Small intestine (tissue), 7 donors: Measurements from ENCODE around the gene LAX1. TPM values are rescaled to one million over a fixed set of nuclear protein-coding genes. Genes with fewer than 3 reads are reported as not detected.

Source experiments
- DNase-seq, 2 donors: peaks; one replicate each; pipeline versions ENCODE4 v3.0.0 to v3.0.0-alpha.2; 2013
- FAIRE-seq: peaks from 2 replicates; lab custom pipeline; 2012; peaks lifted over from hg19 to GRCh38; lab: Jason Lieb, UNC
- H3K27ac ChIP-seq, 3 donors: one replicate each; pipeline ENCODE4 v1.5.1; 2013; ENCODE audit warnings: low read length in 2 of 3, mild to moderate bottlenecking in 2 of 3, control low read depth in 1 of 3, inconsistent platforms in 1 of 3, low read depth in 1 of 3, moderate library complexity in 1 of 3
- H3K27me3 ChIP-seq, 3 donors: one replicate each; pipeline ENCODE4 v1.6.1; 2013; ENCODE audit warnings: low read length in 3 of 3, inconsistent platforms in 1 of 3; ENCODE audit not compliant: control insufficient read depth in 3 of 3, insufficient read depth in 3 of 3
- H3K36me3 ChIP-seq, 3 donors: one replicate each; pipeline ENCODE4 v1.6.1; 2013; ENCODE audit warnings: low read length in 3 of 3, inconsistent platforms in 1 of 3, low read depth in 1 of 3, mild to moderate bottlenecking in 1 of 3, moderate library complexity in 1 of 3; ENCODE audit not compliant: control insufficient read depth in 3 of 3, insufficient read depth in 2 of 3
- H3K4me1 ChIP-seq, 3 donors: one replicate each; pipeline ENCODE4 v1.6.1; 2013; ENCODE audit warnings: low read length in 2 of 3, inconsistent platforms in 1 of 3, low read depth in 1 of 3, mild to moderate bottlenecking in 1 of 3, moderate library complexity in 1 of 3; ENCODE audit not compliant: control insufficient read depth in 3 of 3, insufficient read depth in 2 of 3
- H3K4me3 ChIP-seq, 3 donors: one replicate each; pipeline ENCODE4 v1.5.1; 2013; ENCODE audit warnings: low read length in 3 of 3, control low read depth in 1 of 3, inconsistent platforms in 1 of 3, low read depth in 1 of 3, mild to moderate bottlenecking in 1 of 3, moderate library complexity in 1 of 3
- H3K9me3 ChIP-seq, 2 donors: one replicate each; pipeline ENCODE4 v1.6.1; 2013; ENCODE audit warnings: low read depth in 1 of 2, low read length in 1 of 2; ENCODE audit not compliant: control insufficient read depth in 2 of 2, insufficient read depth in 1 of 2
- WGBS, 3 donors: extraction: QIAGEN DNeasy Blood & Tissue Kit; methylation state at CpG; one replicate each; pipeline ENCODE4 v1.1.7; 2013; 5-methylcytosine and 5-hydroxymethylcytosine counted together
- polyA plus RNA-seq, 4 donors: library from polyadenylated mRNA; stranded (reverse) in 3 of 4; unstranded in 1 of 4; fragments of 200-250 nt in 3 of 4; fragments of 120-200 nt in 1 of 4; gene quantifications; one replicate each; pipeline versions ENCODE4 v1.2.1 to v1.2.3, GENCODE V29; 2013
- donor health status: healthy with polysubstance abuse.
- donor health status: control.
- donor health status: control.
- donor health status: Bipolar disorder and iron deficiency.
- donor health status: healthy.

LAX1 gene
- polyA plus RNA-seq, 4 donors = 0.19 to 0.81 (median 0.72) TPM; not detected in 1

DNA sequence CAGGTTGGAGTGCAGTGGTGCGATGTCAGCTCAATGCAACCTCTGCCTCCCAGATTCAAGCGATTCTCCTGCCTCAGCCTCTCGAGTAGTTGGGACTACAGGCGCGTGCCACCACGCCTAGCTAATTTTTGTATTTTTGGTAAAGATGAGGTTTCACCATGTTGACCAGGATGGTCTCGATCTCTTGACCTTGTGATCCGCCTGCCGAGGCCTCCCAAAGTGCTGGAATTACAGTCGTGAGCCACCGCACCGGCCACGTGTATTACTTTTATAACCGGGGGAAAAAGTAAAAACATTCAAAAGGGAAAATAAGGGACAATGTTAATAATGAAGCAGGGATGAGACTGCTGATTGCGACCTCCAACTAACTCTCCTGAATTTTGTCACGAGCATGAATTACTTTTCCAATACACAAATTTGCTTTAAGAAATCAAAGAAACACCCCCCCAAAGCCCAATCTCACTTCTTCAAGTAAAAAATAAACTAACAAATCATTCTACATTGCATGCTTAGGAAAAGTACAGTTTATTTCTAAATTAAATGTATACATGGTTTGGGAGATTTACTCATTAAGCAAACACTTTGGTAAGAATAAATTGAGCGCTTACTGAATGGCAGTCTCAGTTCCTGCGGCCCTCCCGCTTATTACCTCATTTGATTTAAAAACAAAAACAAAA is 29.9 kb downstream of the LAX1 start:
- no peak for DNase-seq
- H3K27me3 ChIP-seq = no peaks in the 10 kb centered on the region
- peaks cover 0 to 7% (median 0%) of the 10 kb centered on the region in 3 donors for H3K36me3 ChIP-seq
- peak overlapping the region in 1 of 3 donors; percentile 91 for H3K4me3 ChIP-seq
- peak overlapping the region in 2 of 3 donors; percentile 36 to 96 for H3K27ac ChIP-seq
- peaks cover 8 to 19% (median 10%) of the 10 kb centered on the region in 3 donors for H3K4me1 ChIP-seq
- H3K9me3 ChIP-seq = no peaks in the 10 kb centered on the region
- WGBS, 3 donors = 71 to 75% (median 75%) methylated on average over 19 of the region's 19 CpGs
- no peak for FAIRE-seq

DNA sequence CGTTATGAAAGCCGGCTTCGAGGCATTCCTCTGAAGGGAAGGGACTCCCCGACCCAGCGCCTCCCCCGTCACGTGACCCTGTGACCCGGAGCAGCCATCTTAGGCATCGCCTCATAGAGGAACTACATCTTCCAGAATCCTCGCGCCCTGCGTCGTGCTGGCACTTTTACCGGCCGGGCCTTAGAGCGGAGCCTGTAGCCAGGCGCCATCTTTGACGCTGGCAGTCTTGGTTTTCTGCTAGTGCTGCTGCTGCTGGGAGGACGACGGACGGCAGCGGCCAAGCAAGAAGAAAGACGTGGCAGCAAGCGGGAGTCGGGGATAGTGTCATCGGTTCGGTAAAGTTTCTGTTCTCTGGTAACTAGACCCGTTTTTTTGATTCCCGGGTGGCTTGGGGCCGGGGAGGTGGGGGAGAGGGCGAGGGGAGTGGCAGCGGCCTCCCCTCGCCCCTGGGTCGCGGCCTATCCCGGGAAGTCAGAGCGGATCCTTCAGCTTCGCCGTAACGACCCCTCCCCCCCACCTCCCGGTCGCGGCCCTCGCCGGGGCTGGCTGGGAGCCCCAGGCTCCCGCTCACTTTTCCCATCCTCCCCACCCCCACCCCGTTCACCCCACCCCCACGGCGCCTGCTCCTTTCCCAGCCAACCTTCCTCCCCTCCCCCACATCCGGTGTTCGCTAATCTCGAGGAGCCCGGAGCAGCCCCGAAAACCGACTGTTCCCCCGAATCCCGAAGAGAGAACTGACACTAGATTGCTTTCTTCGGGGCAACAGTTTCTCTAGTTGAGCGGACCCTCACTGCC is 30.7 kb downstream of the LAX1 start, which contains the start of the genes ZBED6 and ZC3H11A:
TSS of gene ZBED6 (plus strand) at position 183 of the 795 bp plus-strand sequence. CDS start 1,900 bp downstream, outside the sequence.
TSS of gene ZC3H11A (plus strand) at position 183 of the 795 bp plus-strand sequence. CDS start 21,448 bp downstream, outside the sequence.
- Histone ChIP-seq H3K4me3 (peak within 1 kb of the TSS; percentile 65 to 91 (median 86)), H3K36me3 (peaks cover 0 to 7% (median 0%) of the 10 kb centered on the region in 3 donors), H3K27me3 (no peaks in the 10 kb centered on the region), H3K27ac (peak within 1 kb of the TSS; percentile 58 to 96 (median 88)), H3K4me1 (peaks cover 8 to 22% (median 10%) of the 10 kb centered on the region in 3 donors), H3K9me3 (no peaks in the 10 kb centered on the region)
- FAIRE-seq = no peak
- WGBS, 3 donors = 0% methylated on average over 43 to 59 of the region's 59 CpGs
- DNase-seq = peak; percentile 99

DNA sequence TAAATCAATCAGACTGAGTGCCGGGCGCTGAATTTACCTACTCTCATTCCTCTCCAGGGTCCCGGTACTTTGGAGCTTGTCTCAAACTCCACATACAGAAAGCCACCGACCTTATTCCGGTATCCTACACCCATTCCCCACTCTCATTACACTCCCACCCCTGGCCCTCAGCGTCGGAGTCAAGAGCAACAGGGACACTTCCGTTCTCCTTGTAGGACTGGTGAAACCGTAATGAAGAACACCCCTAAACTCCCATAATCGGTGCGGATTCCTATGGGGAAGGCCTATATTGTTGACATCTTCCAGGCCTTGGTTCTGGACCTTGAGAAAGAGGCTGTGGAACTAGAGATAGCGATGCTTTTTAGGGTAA is 31.2 kb downstream of the LAX1 start:
- peaks cover 8 to 22% (median 10%) of the 10 kb centered on the region in 3 donors for H3K4me1 ChIP-seq
- no peak for FAIRE-seq
- peaks cover 0 to 7% (median 0%) of the 10 kb centered on the region in 3 donors for H3K36me3 ChIP-seq
- H3K27ac ChIP-seq = peak overlapping the region; percentile 57 to 96 (median 88)
- H3K4me3 ChIP-seq = peak overlapping the region; percentile 65 to 91 (median 86)
- H3K27me3 ChIP-seq = no peaks in the 10 kb centered on the region
- 0% methylated on average over 12 of the region's 12 CpGs for WGBS, 3 donors
- H3K9me3 ChIP-seq = no peaks in the 10 kb centered on the region
- DNase-seq = peak; percentile 44 to 78

DNA sequence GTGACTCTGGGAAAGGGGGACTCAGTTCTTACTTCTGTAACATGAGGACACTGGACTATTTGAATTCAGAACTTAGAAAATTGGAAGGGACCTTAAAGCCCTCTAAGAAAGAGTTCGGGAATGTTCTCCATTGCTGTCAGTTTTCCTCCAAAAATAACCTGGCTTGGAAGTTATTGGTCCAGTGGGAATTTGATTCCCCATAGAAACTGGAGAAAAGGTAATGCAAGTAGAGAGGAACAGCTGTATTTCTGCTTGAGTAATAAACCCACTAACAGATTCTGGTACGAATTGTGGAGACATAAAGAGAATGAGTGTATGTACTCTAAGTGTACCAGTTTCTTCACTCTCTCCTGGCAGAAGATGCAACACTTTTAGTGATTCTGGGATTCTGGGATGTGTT is 32.2 kb downstream of the LAX1 start:
- peak overlapping the region in 2 of 3 donors; percentile 65 to 91 for H3K4me3 ChIP-seq
- no peak for FAIRE-seq

DNA sequence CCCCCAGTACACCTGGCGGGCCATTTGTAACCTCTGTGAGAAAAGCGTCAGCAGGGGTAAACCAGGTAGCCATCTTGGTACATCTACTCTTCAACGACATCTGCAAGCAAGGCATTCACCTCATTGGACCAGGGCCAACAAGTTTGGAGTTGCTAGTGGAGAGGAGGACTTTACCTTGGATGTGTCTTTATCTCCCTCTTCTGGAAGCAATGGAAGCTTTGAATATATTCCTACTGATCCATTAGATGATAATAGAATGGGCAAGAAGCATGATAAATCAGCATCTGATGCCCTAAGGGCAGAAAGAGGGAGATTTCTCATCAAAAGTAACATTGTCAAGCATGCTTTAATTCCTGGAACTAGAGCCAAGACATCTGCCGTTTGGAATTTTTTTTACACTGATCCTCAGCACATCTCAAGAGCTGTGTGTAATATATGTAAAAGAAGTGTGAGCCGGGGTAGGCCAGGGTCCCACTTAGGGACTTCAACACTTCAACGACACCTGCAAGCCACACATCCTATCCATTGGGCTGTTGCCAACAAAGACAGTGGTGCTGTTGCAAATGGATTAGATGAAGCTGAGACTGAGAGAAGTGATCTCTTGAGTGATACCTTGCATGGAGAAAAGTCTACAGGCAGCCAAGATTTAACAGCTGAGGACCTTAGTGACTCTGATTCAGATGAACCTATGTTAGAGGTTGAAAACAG is 33.1 kb downstream of the LAX1 start:
- Histone ChIP-seq H3K4me3 (no peak overlapping the region), H3K9me3 (no peaks in the 10 kb centered on the region), H3K27me3 (no peaks in the 10 kb centered on the region), H3K36me3 (peaks cover 0 to 9% (median 0%) of the 10 kb centered on the region in 3 donors), H3K4me1 (peaks cover 8 to 22% (median 10%) of the 10 kb centered on the region in 3 donors), H3K27ac (no peak overlapping the region)
- DNase-seq (peak in 1 of 2 donors; percentile 26), FAIRE-seq (no peak)
- 74 to 78% (median 76%) methylated on average over 6 of the region's 6 CpGs for WGBS, 3 donors

More for the DNA sequence above, 32.2 kb downstream of the LAX1 start:
- 66 to 79% (median 72%) methylated on average over 2 of the region's 2 CpGs for WGBS, 3 donors
- Histone ChIP-seq H3K9me3 (no peaks in the 10 kb centered on the region), H3K4me1 (peaks cover 8 to 22% (median 10%) of the 10 kb centered on the region in 3 donors), H3K27ac (no peak overlapping the region), H3K36me3 (peaks cover 0 to 7% (median 0%) of the 10 kb centered on the region in 3 donors), H3K27me3 (no peaks in the 10 kb centered on the region)
- no peak for DNase-seq

DNA sequence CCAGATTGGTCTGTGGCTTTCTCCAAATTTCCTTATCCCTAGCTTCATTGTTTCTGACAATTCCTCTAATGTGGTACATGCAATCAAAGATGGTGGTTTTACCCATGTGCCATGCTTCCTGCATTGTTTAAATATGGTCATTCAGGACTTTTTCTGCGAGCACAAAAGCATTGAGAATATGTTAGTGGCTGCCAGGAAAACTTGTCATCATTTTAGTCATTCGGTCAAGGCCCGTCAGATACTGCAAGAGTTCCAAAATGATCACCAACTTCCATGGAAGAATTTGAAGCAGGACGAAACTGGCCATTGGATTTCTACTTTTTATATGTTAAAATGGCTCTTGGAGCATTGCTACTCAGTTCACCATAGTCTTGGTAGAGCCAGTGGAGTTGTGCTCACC is 34.2 kb downstream of the LAX1 start:
- 87 to 98% (median 95%) methylated on average over 4 of the region's 4 CpGs for WGBS, 3 donors
- Histone ChIP-seq H3K9me3 (no peaks in the 10 kb centered on the region), H3K27ac (no peak overlapping the region), H3K4me3 (no peak overlapping the region), H3K4me1 (peaks cover 8 to 22% (median 10%) of the 10 kb centered on the region in 3 donors), H3K27me3 (no peaks in the 10 kb centered on the region), H3K36me3 (peaks cover 0 to 18% (median 0%) of the 10 kb centered on the region in 3 donors)
- DNase-seq = no peak
- no peak for FAIRE-seq

DNA sequence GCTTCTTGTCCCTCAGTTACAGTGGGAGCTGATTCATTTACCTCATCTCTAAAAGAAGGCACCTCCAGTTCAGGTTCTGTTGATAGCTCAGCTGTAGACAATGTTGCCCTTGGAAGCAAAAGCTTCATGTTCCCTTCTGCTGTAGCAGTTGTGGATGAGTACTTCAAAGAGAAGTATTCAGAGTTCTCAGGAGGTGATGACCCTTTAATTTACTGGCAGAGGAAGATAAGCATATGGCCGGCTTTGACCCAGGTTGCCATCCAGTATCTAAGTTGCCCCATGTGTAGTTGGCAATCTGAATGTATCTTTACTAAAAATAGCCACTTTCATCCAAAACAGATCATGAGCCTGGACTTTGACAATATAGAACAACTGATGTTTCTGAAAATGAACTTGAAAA is 35.0 kb downstream of the LAX1 start:
- H3K27me3 ChIP-seq = no peaks in the 10 kb centered on the region
- no peak overlapping the region for H3K4me3 ChIP-seq
- H3K27ac ChIP-seq = no peak overlapping the region
- DNase-seq (no peak), FAIRE-seq (no peak)
- no peaks in the 10 kb centered on the region for H3K9me3 ChIP-seq
- WGBS, 3 donors = 56 to 69% (median 65%) methylated on average over 1 of the region's 1 CpG
- peaks cover 0 to 22% (median 0%) of the 10 kb centered on the region in 3 donors for H3K36me3 ChIP-seq
- H3K4me1 ChIP-seq = peaks cover 7 to 22% (median 8%) of the 10 kb centered on the region in 3 donors

DNA sequence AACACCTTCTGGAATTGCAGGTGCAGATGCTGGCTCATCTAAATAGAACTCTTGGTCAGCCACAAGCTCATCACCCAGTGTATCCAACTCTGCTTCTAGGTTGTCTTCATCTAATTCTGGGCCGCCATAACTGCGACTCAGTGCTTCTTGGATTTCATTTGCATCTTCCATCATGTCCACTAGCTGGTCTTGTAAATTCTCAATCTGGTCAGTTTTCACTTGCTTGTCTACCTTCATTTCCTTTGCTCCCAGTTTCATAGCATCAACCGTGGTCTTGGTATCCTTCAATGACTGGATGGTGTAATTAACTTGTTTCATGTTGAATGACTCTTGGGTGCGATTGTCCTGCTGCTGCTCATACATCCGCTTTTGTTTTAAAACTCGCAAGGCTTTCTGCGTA is 40.7 kb downstream of the LAX1 start:
- Histone ChIP-seq H3K4me1 (no peaks in the 10 kb centered on the region), H3K27me3 (no peaks in the 10 kb centered on the region), H3K9me3 (no peaks in the 10 kb centered on the region), H3K4me3 (no peak overlapping the region), H3K36me3 (peaks cover 7 to 43% (median 7%) of the 10 kb centered on the region in 3 donors), H3K27ac (no peak overlapping the region)
- DNase-seq (no peak), FAIRE-seq (no peak)
- WGBS, 3 donors = 96 to 99% (median 99%) methylated on average over 7 of the region's 7 CpGs
